Measurements from ENCODE around the gene MPHOSPH10. TPM values are rescaled to one million over a fixed set of nuclear protein-coding genes. Genes with fewer than 3 reads are reported as not detected.

Gene MPHOSPH10
- total and polyA plus RNA-seq, 2 of the 13 experiments (the other 11 are each of a cell fraction or from before 2014, with no cell fraction given): 37.8 to 137 TPM

DNA sequence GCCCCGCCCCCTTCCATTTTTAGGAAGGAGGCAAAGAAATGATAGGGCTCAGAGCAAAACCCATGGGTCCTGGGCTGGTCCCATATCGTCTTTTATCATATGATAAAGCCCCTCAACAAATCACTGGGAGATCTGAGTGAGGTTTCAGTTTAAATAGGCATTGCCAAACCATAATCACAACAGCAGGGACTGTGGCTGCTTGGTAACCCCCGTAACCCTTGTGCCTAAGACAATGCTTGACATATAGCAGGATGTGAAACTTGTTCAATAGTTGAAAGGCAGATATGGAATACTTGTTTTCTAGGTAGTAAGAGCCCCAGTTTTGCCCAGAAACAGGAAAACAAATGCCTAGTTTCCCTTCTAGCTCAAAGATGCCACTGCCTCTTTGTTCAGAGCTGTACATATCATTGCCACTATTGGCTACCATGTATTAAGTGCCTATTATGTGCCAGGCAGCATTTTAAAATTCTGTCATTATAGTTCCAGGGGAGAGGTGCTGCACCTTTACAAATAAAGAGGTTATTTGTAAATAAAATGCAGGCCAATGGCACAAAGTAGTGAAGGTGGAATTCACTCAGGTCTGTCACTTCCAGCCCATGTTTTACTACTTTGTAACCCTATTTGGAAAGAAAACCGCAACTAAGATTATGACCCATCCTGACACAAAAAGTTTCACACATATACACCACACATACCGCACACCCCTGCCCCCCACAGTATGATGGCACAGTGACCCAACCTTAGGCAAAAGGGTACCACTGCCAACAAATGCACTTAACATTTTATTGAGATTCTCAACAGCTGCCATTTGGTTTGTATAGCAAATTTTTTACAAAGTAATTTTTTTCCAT, 47.8 kb upstream of the MPHOSPH10 start:
- Histone ChIP-seq H3K27ac (ENCODE audit: extremely low read length, insufficient read depth, low read length) (no peak overlapping the region), H3K9me3 (ENCODE audit: low read length) (no peaks in the 10 kb centered on the region), H3K9ac (ENCODE audit: insufficient read depth, low read depth, low read length) (no peak overlapping the region), H3K4me1 (ENCODE audit: insufficient read depth, low read length) (no peaks in the 10 kb centered on the region), H3K27me3 (ENCODE audit: control insufficient read depth in 1 of 2, insufficient read depth in 2 of 2, low read length in 2 of 2) (peaks cover 0 to 15% of the 10 kb centered on the region in 2 experiments; a peak in 2 of 5 replicates), H2AFZ (ENCODE audit: low read length) (no peak overlapping the region), H4K20me1 (ENCODE audit: insufficient read depth, low read length) (no peaks in the 10 kb centered on the region), H3K36me3 (replicated peaks in 1 of 2; ENCODE audit: control insufficient read depth in 1 of 2, insufficient read depth in 2 of 2, low read length in 2 of 2) (peaks cover 2 to 17% of the 10 kb centered on the region in 2 experiments), H3K79me2 (ENCODE audit: insufficient read depth, low read length) (no peaks in the 10 kb centered on the region), H3K4me3 (replicated peaks in 1 of 3; ENCODE audit: insufficient read depth in 1 of 3, low read depth in 2 of 3, low read length in 3 of 3) (no peak overlapping the region), H3K4me2 (ENCODE audit: low read depth, low read length) (no peak overlapping the region)
- ChIA-PET POLR2A (interaction anchor here (2.8 kb wide), 1 partner anchor 14 kb away, joined by 19 read pairs; the partner anchor contains the start of gene NAGK), CTCF (ENCODE audit: low intra/inter-chr PET ratio, low total read pairs) (no interaction called here)
- in situ Hi-C loops (cut with HindIII; ENCODE audit: extremely low pct_ligation_motif_present, low pct_unique_long_range_greater_than_20kb): no loop called here
- ATAC-seq (no peak), FAIRE-seq (no peak), DNase-seq (ENCODE audit: low spot score) (no peak)
- no TSS peak for BruUV-seq (replicated peaks)
- WGBS (ENCODE audit: low lambda C conversion rate): 74% methylated on average over 5 of the region's 5 CpGs
- intact Hi-C loops (cut with micrococcal nuclease; ENCODE audit: unreplicated experiment): no loop called here
- TF ChIP-seq, protein P1, sequence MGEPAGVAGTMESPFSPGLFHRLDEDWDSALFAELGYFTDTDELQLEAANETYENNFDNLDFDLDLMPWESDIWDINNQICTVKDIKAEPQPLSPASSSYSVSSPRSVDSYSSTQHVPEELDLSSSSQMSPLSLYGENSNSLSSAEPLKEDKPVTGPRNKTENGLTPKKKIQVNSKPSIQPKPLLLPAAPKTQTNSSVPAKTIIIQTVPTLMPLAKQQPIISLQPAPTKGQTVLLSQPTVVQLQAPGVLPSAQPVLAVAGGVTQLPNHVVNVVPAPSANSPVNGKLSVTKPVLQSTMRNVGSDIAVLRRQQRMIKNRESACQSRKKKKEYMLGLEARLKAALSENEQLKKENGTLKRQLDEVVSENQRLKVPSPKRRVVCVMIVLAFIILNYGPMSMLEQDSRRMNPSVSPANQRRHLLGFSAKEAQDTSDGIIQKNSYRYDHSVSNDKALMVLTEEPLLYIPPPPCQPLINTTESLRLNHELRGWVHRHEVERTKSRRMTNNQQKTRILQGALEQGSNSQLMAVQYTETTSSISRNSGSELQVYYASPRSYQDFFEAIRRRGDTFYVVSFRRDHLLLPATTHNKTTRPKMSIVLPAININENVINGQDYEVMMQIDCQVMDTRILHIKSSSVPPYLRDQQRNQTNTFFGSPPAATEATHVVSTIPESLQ (CRISPR knock-in tag; conservative IDR thresholded peaks at IDR 0.05): no peak
- TF ChIP-seq XRCC5 (optimal IDR thresholded peaks at IDR 0.05; ENCODE audit: low read length) (no peak), NFKB2 (CRISPR knock-in tag; IDR thresholded peaks at IDR 0.05; ENCODE audit: borderline replicate concordance) (no peak), ZNF788 (CRISPR knock-in tag; IDR thresholded peaks at IDR 0.05; ENCODE audit: borderline replicate concordance) (no peak), JDP2 (CRISPR knock-in tag; IDR thresholded peaks at IDR 0.05; ENCODE audit: borderline replicate concordance) (no peak), CBX2 (IDR thresholded peaks at IDR 0.05; ENCODE audit: low read depth, low read length) (no peak), CBX2 (CRISPR knock-in tag; IDR thresholded peaks at IDR 0.05; ENCODE audit: low read depth) (no peak), ZNF792 (CRISPR knock-in tag; IDR thresholded peaks at IDR 0.05) (no peak), GTF3A (CRISPR knock-in tag; conservative IDR thresholded peaks at IDR 0.05) (no peak)
- TF ChIP-seq, protein P2, sequence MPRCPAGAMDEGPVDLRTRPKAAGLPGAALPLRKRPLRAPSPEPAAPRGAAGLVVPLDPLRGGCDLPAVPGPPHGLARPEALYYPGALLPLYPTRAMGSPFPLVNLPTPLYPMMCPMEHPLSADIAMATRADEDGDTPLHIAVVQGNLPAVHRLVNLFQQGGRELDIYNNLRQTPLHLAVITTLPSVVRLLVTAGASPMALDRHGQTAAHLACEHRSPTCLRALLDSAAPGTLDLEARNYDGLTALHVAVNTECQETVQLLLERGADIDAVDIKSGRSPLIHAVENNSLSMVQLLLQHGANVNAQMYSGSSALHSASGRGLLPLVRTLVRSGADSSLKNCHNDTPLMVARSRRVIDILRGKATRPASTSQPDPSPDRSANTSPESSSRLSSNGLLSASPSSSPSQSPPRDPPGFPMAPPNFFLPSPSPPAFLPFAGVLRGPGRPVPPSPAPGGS (CRISPR knock-in tag; IDR thresholded peaks at IDR 0.05): no peak
- TF ChIP-seq, protein P3, sequence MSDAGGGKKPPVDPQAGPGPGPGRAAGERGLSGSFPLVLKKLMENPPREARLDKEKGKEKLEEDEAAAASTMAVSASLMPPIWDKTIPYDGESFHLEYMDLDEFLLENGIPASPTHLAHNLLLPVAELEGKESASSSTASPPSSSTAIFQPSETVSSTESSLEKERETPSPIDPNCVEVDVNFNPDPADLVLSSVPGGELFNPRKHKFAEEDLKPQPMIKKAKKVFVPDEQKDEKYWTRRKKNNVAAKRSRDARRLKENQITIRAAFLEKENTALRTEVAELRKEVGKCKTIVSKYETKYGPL (CRISPR knock-in tag; IDR thresholded peaks at IDR 0.05): no peak
- TF ChIP-seq, protein P4, sequence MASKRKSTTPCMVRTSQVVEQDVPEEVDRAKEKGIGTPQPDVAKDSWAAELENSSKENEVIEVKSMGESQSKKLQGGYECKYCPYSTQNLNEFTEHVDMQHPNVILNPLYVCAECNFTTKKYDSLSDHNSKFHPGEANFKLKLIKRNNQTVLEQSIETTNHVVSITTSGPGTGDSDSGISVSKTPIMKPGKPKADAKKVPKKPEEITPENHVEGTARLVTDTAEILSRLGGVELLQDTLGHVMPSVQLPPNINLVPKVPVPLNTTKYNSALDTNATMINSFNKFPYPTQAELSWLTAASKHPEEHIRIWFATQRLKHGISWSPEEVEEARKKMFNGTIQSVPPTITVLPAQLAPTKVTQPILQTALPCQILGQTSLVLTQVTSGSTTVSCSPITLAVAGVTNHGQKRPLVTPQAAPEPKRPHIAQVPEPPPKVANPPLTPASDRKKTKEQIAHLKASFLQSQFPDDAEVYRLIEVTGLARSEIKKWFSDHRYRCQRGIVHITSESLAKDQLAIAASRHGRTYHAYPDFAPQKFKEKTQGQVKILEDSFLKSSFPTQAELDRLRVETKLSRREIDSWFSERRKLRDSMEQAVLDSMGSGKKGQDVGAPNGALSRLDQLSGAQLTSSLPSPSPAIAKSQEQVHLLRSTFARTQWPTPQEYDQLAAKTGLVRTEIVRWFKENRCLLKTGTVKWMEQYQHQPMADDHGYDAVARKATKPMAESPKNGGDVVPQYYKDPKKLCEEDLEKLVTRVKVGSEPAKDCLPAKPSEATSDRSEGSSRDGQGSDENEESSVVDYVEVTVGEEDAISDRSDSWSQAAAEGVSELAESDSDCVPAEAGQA (IDR thresholded peaks at IDR 0.05; ENCODE audit: low read depth): no peak
- TF ChIP-seq, protein P4 (CRISPR knock-in tag; IDR thresholded peaks at IDR 0.05; ENCODE audit: borderline replicate concordance): no peak
